ENCODE results near the gene BDH1. TPM values are rescaled to one million over a fixed set of nuclear protein-coding genes. Genes with fewer than 3 reads are reported as not detected.
"Not testable (repeated sequence)": the region's sequence is repeated elsewhere in the genome, so short reads cannot be mapped to it uniquely, and the experiment has no call there.

The BDH1 gene
- total and polyA plus RNA-seq, 2 of the 8 experiments (the other 6 are each of a cell fraction or from before 2014, with no cell fraction given), result 27.2 to 28.1 TPM

DNA sequence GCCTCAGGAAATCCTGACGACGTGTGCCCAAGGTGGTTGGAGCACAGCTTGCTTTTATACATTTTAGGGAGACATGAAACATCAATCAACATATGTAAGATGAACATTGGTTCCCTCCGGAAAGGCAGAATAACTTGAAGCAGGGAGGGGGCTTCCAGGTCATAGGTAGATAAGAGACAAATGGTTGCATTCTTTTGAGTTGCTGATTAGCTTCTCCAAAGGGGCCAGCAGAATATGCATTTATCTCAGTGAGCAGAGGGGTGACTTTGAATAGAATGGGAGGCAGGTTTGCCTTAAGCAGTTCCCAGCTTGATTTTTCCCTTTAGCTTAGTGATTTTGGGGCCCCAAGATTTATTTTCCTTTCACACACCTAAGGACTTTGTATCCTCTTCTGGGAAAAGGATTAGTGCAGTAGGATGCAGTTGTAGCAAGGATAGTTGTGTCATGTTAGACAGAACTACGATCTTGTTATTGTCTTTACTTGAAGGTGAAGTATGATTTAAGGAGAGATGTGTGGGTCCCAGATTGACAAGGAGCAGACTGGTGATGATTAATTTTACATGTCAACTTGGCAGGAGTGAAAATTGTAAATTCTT is 18.7 kb upstream of the BDH1 start:
- H3K36me3 ChIP-seq (ENCODE audit: control insufficient read depth in 2 of 4, insufficient read depth in 4 of 4, low read length in 3 of 4); H4K20me1 ChIP-seq (replicated peaks in 1 of 2; ENCODE audit: control insufficient read depth in 1 of 2, insufficient read depth in 2 of 2, low read length in 2 of 2); H3K23me2 ChIP-seq (ENCODE audit: low read depth, low read length); FAIRE-seq; H2AFZ ChIP-seq (ENCODE audit: low read length); H2BK12ac ChIP-seq (ENCODE audit: low read depth, low read length); H3K79me2 ChIP-seq (ENCODE audit: control insufficient read depth in 1 of 2, insufficient read depth in 2 of 2, low read length in 2 of 2); H3K23ac ChIP-seq (ENCODE audit: insufficient read length); DNase-seq (ENCODE audit: low read depth in 1 of 2, low spot score in 2 of 2); H4K8ac ChIP-seq (ENCODE audit: extremely low read depth, insufficient read depth, low read length); H3K56ac ChIP-seq (replicated peaks; ENCODE audit: insufficient read length, low read depth, low read length); H2BK15ac ChIP-seq (ENCODE audit: low read length); H4K5ac ChIP-seq (ENCODE audit: insufficient read length, low read depth, low read length); H3K27me3 ChIP-seq (replicated peaks in 1 of 4; ENCODE audit: control insufficient read depth in 3 of 4, extremely low read depth in 1 of 4, insufficient read depth in 3 of 4, low read length in 3 of 4); H2AK5ac ChIP-seq (ENCODE audit: low read depth, low read length); H3K79me1 ChIP-seq (ENCODE audit: low read depth, low read length); H3K4ac ChIP-seq (replicated peaks; ENCODE audit: insufficient read length, low read depth, low read length); H3K14ac ChIP-seq (ENCODE audit: insufficient read length): not testable (repeated sequence)
- peak overlapping the region; percentile 96; the same call in 1 of the 2 replicates for H2BK5ac ChIP-seq (ENCODE audit: low read depth, low read length)
- H3K9ac ChIP-seq (replicated peaks in 1 of 4; ENCODE audit: extremely low read depth in 1 of 4, low read depth in 3 of 4, low read length in 3 of 4), result peak overlapping the region in 1 of 4 experiments; percentile 16; a peak in 1 of 7 replicates
- 8% methylated on average over 4 of the region's 4 CpGs; no CpG with 5 or more reads in 1 of the 2 experiments for WGBS, 2 experiments (ENCODE audit: extremely low coverage in 1 of 2, insufficient coverage in 1 of 2, insufficient read length in 1 of 2, insufficient replicate concordance in 2 of 2, low coverage in 1 of 2, low lambda C conversion rate in 2 of 2, missing lambda C conversion rate in 1 of 2)
- H3K27ac ChIP-seq (ENCODE audit: low read depth, low read length), result peak overlapping the region; percentile 69
- ChIA-PET CTCF (ENCODE audit: partially characterized antibody) (interaction anchor here (1.0 to 2.3 kb wide), 3 partner anchors 25 to 47 kb away, joined by 4 to 10 read pairs (median 9); no protein-coding TSS in a partner anchor), POLR2A (ENCODE audit: partially characterized antibody) (interaction anchor here (0.9 to 2.6 kb wide), 8 partner anchors 12 to 26 kb away, joined by 3 to 10 read pairs (median 4); partner anchors contain the start of gene BDH1)
- H3K18ac ChIP-seq (ENCODE audit: extremely low read depth, low read length), result 0 out of 2 replicates have a peak overlapping the region, but pooled peaks have one; percentile 4
- H3K4me1 ChIP-seq (replicated peaks in 1 of 4; ENCODE audit: control insufficient read depth in 3 of 4, insufficient read depth in 4 of 4, low read length in 3 of 4), result peaks cover 18 to 42% (median 33%) of the 10 kb centered on the region in 4 experiments
- H2BK20ac ChIP-seq (ENCODE audit: low read length), result peak overlapping the region; percentile 6; the same call in 1 of the 2 replicates
- H2BK120ac ChIP-seq (replicated peaks; ENCODE audit: low read depth, low read length), result peak overlapping the region; percentile 5
- H3K4me2 ChIP-seq (ENCODE audit: insufficient read depth in 1 of 2, low read depth in 2 of 2, low read length in 2 of 2), result peak overlapping the region; percentile 19 to 74
- H4K91ac ChIP-seq (replicated peaks; ENCODE audit: insufficient read length, low read length), result peak overlapping the region; percentile 45
- peaks cover 12 to 17% of the 10 kb centered on the region in 2 experiments for H3K9me3 ChIP-seq (ENCODE audit: insufficient read depth in 2 of 2, low read depth in 1 of 2, low read length in 1 of 2)
- H3K4me3 ChIP-seq (ENCODE audit: extremely low read depth in 1 of 4, insufficient read depth in 2 of 4, low read depth in 3 of 4, low read length in 4 of 4), result peak overlapping the region in 2 of 4 experiments; percentile 2 to 46; a peak in 2 of 8 replicates
